ENCODE results near the gene CATSPER3. TPM values are rescaled to one million over a fixed set of nuclear protein-coding genes. Genes with fewer than 3 reads are reported as not detected.
"Not testable (repeated sequence)": the region's sequence is repeated elsewhere in the genome, so short reads cannot be mapped to it uniquely, and the experiment has no call there.

Gene CATSPER3
- total RNA-seq, 1 experiment from 2014 or later: 0.07 TPM

DNA sequence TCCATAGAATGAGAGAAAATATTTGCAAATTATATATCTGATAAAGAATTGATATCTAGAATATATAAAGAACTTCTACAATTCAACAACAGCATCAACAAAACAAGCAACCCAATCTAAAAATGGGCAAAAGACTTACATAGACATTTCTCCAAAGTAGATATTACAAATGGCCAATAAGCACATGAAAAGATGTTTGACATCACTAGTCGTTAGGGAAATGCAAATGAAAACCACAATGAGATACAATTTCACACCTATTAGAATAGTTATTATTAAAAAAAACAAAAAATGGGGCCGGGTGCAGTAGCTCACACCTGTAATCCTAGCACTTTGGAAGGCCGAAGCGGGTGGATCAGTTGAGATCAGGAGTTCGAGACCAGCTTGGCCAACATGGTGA, 24.4 kb downstream of the CATSPER3 start:
- DNase-seq: no peak
- Histone ChIP-seq H3K27me3 (ENCODE audit: control insufficient read depth, insufficient read depth, low read length) (no peaks in the 10 kb centered on the region), H3K4me3 (ENCODE audit: insufficient read depth, low read depth, low read length) (no peak overlapping the region), H3K36me3 (replicated peaks; ENCODE audit: control insufficient read depth, insufficient read depth, low read length) (no peaks in the 10 kb centered on the region)

DNA sequence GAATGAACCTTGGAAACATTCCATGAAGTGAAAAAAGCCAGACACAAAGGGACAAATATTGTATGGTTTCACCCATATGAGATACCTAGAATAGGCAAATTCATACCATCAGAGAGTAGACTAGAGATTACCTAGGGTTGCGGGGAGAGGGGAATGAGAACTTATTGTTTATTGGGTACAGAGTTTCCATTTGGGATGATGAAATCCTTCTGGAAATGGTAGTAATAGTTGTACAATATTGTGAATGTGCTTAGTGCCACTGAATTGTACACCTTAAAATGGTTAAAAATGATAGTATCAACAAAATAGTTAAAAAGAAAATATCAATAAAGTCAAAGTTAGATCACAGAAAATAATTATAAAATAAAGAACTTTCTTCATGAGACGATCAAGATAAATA, 25.5 kb downstream of the CATSPER3 start:
- H3K27me3 ChIP-seq (ENCODE audit: control insufficient read depth, insufficient read depth, low read length): no peaks in the 10 kb centered on the region
- H3K4me3 ChIP-seq (ENCODE audit: insufficient read depth, low read depth, low read length): no peak overlapping the region
- DNase-seq: no peak
- H3K36me3 ChIP-seq (replicated peaks; ENCODE audit: control insufficient read depth, insufficient read depth, low read length): no peaks in the 10 kb centered on the region

DNA sequence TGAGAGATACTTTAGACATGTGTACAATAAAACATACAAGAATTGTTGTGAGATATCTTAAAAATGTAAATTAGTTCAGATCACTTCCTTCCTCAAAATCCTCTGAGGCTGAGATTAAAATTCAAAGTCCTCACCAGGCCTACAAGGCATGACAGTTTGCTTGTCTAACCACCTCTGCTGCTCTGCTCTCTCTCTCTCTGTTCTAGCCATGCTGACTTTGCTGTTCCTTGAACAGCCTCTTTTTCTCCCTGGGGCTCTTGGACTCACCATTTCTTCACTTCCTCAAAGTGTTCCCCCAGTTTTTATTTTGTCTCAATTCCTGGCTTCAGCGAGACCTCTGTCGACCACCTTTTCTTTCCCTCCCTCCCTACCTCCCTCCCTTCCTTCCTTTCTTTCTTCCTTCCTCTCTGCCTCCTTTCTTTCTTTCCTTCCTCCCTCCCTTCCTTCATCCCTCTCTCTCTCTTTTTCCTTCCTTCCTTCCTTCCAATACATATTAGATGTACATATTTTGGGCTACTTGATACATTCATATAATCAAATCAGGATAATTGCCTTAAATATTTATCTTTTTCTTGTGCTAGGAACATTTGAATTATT, 27.0 kb downstream of the CATSPER3 start:
- no peaks in the 10 kb centered on the region for H3K36me3 ChIP-seq (replicated peaks; ENCODE audit: control insufficient read depth, insufficient read depth, low read length)
- no peak overlapping the region for H3K4me3 ChIP-seq (ENCODE audit: insufficient read depth, low read depth, low read length)
- DNase-seq: peak; percentile 13
- H3K27me3 ChIP-seq (ENCODE audit: control insufficient read depth, insufficient read depth, low read length): no peaks in the 10 kb centered on the region

DNA sequence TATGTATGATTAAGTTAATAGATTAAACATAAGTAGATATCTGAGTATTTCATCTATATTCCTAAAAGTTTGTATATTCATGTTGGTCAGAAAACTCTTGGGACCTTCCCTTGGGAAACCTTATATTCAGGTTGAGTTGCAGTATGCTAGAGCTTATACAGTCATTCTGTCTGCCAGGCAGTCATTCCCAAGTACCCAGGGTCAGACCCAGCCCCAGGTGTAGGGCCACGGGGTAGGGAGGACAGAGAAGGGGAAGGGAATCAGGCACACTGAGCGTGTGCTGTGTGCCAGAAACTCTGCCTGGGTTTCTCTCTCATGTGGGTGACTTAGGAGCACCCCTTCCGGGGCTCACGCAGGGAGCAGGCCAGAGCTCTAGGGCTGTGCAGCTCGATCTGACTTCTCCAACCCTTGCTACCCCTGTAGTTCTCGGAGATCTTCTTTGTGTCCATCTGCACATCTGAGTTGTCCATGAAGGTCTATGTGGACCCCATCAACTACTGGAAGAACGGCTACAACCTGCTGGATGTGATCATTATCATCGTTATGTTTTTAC, 28.2 kb downstream of the CATSPER3 start:
- Histone ChIP-seq H3K27me3 (ENCODE audit: control insufficient read depth, insufficient read depth, low read length) (no peaks in the 10 kb centered on the region), H3K4me3 (ENCODE audit: insufficient read depth, low read depth, low read length) (no peak overlapping the region), H3K36me3 (replicated peaks; ENCODE audit: control insufficient read depth, insufficient read depth, low read length) (no peaks in the 10 kb centered on the region)
- DNase-seq: peak; percentile 20

DNA sequence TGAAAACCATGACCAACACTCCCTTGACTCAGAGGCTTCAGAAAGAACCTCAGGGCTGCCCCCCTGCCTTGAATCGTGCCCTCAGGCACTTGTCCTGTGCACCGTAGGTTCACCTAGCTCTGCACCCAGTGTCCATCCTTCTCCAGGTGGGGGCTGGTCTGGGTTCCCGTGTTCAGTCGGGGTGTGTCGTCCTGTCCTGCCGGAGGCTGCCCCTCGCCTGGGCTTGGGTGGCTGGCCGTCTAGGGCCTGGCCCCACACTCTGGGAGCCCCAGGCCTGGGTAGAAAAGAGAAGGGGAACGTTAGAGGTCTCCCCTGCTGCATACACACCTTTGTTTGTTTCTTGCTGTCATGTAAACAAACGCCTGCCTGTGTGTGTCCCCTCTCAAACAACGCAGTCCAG, 29.3 kb downstream of the CATSPER3 start:
- peak; percentile 10 for DNase-seq
- no peaks in the 10 kb centered on the region for H3K27me3 ChIP-seq (ENCODE audit: control insufficient read depth, insufficient read depth, low read length)

DNA sequence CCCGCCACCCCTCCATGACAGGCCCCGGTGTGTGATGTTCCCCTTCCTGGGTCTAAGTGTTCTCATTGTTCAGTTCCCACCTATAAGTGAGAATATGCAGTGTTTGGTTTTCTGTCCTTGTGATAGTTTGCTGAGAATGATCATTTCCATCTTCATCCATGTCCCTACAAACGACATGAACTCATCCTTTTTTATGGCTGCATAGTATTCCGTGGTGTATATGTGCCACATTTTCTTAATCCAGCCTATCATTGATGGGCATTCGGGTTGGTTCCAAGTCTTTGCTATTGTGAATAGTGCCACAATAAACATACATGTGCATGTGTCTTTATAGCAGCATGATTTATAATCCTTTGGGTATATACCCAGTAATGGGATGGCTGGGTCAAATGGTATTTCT, 30.4 kb downstream of the CATSPER3 start:
- not testable (repeated sequence) for H3K36me3 ChIP-seq (replicated peaks; ENCODE audit: control insufficient read depth, insufficient read depth, low read length)

More for the DNA sequence above, 29.3 kb downstream of the CATSPER3 start:
- no peaks in the 10 kb centered on the region for H3K36me3 ChIP-seq (replicated peaks; ENCODE audit: control insufficient read depth, insufficient read depth, low read length)
- H3K4me3 ChIP-seq (ENCODE audit: insufficient read depth, low read depth, low read length): no peak overlapping the region

DNA sequence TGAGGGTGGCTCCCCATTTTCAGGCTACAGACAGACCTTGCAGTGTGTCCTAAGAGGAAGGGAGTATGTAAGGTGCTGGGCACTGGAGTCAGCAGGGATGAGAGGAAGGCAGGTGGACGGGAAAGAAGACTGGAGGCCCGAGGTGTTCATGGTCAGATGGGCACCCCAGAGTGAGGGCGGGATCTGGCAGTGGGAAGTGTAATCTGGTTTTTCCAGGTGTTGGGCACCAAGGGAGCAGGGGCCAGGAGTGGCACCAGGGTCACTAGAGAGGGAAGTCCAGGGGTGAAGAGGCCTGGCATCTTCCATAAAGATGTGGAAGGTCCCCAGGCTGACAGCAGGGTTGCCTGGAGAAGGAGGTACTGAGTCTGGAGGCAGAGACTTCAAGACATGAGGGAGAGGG, 36.7 kb downstream of the CATSPER3 start:
- Histone ChIP-seq H3K36me3 (replicated peaks; ENCODE audit: control insufficient read depth, insufficient read depth, low read length) (no peaks in the 10 kb centered on the region), H3K27me3 (ENCODE audit: control insufficient read depth, insufficient read depth, low read length) (no peaks in the 10 kb centered on the region), H3K4me3 (ENCODE audit: insufficient read depth, low read depth, low read length) (no peak overlapping the region)
- DNase-seq: no peak

More for the DNA sequence above, 30.4 kb downstream of the CATSPER3 start:
- DNase-seq; H3K4me3 ChIP-seq (ENCODE audit: insufficient read depth, low read depth, low read length); H3K27me3 ChIP-seq (ENCODE audit: control insufficient read depth, insufficient read depth, low read length): not testable (repeated sequence)

DNA sequence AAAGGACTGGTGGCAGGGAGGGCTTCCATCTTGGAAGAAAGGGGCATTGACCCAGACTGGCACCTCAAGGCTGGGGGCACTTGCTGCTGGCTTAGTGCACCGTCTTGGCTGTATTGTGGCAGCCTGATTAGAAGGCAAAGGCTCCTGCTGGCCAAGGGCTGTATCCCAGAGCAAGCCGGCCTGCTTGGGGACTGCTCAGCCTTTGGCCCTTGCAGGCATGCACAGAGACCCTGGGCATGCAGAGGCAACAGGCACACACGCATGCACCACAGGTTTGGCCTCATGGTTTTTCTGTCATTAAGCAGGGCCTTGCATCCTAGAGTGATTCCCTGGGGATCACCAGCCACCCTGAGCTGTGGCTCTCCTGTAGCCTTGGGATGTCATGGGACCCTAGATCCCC, 37.4 kb downstream of the CATSPER3 start:
- H3K27me3 ChIP-seq (ENCODE audit: control insufficient read depth, insufficient read depth, low read length): no peaks in the 10 kb centered on the region
- peak; percentile 13 for DNase-seq
- H3K4me3 ChIP-seq (ENCODE audit: insufficient read depth, low read depth, low read length): no peak overlapping the region
- H3K36me3 ChIP-seq (replicated peaks; ENCODE audit: control insufficient read depth, insufficient read depth, low read length): no peaks in the 10 kb centered on the region

DNA sequence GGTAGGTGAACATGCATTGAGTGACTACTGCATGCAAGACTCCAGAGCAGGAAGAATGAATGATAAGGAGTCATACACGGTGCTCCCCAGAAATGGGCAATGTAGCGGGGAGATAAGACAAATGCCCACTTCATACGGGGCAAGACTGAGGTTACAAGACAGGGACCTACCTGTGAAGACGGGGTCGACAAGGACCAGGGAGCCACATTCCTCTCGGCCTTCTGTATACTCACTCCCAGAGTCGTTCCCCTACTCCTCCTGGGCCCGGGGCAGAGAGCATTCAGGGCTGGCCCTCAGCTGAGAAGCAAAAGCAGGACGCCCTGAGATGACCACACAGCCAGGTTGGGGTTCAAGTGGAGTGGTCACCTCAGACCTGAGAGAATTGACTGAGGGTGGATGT, 39.6 kb downstream of the CATSPER3 start:
- Histone ChIP-seq H3K36me3 (replicated peaks; ENCODE audit: control insufficient read depth, insufficient read depth, low read length) (no peaks in the 10 kb centered on the region), H3K27me3 (ENCODE audit: control insufficient read depth, insufficient read depth, low read length) (no peaks in the 10 kb centered on the region), H3K4me3 (ENCODE audit: insufficient read depth, low read depth, low read length) (no peak overlapping the region)
- peak; percentile 15 for DNase-seq

DNA sequence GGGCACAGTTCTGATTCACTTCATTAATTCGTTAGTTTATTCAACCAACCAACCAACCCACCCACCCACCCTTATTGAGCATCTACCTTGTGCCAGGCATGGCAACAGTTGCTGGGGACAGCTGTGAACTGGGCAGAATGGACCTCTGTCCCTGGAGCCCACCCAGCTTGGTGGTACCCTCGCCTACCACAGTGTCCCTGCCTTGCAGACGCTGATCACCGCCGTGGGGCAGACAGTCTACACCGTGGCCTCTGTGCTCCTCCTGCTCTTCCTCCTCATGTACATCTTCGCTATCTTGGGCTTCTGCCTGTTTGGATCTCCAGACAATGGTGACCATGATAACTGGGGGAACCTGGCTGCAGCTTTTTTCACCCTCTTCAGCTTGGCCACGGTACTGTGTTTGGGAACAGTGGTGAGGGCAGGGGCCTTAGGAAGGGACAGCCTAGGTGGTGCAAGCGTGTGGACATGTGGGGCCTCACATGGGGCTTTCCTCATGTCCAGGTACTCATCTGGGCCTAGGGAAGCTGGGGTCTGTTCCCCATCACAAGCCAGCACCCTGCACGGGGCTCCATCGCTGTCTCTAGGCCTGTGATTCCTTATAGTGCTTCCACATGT, 40.1 kb downstream of the CATSPER3 start:
- H3K36me3 ChIP-seq (replicated peaks; ENCODE audit: control insufficient read depth, insufficient read depth, low read length): no peaks in the 10 kb centered on the region
- no peaks in the 10 kb centered on the region for H3K27me3 ChIP-seq (ENCODE audit: control insufficient read depth, insufficient read depth, low read length)
- peak; percentile 6 for DNase-seq
- H3K4me3 ChIP-seq (ENCODE audit: insufficient read depth, low read depth, low read length): no peak overlapping the region

DNA sequence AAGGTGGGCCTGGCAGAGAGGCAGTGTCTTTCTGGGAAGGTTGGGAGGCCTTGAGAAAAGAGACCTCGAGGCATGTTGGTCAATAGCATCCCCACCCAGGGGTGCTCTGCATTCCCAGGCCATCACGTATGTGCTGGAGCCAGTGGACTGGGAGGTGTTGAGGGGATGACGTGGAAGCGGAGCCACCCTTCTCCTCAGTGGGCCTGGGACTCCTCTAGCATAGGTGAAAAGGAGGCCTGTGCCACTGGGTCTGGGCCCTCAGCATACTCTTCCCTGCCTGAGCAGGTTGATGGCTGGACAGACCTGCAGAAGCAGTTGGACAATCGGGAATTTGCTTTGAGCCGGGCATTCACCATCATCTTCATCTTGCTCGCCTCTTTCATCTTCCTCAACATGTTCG, 40.8 kb downstream of the CATSPER3 start:
- H3K27me3 ChIP-seq (ENCODE audit: control insufficient read depth, insufficient read depth, low read length): no peaks in the 10 kb centered on the region
- no peak overlapping the region for H3K4me3 ChIP-seq (ENCODE audit: insufficient read depth, low read depth, low read length)
- DNase-seq: no peak
- H3K36me3 ChIP-seq (replicated peaks; ENCODE audit: control insufficient read depth, insufficient read depth, low read length): no peaks in the 10 kb centered on the region

DNA sequence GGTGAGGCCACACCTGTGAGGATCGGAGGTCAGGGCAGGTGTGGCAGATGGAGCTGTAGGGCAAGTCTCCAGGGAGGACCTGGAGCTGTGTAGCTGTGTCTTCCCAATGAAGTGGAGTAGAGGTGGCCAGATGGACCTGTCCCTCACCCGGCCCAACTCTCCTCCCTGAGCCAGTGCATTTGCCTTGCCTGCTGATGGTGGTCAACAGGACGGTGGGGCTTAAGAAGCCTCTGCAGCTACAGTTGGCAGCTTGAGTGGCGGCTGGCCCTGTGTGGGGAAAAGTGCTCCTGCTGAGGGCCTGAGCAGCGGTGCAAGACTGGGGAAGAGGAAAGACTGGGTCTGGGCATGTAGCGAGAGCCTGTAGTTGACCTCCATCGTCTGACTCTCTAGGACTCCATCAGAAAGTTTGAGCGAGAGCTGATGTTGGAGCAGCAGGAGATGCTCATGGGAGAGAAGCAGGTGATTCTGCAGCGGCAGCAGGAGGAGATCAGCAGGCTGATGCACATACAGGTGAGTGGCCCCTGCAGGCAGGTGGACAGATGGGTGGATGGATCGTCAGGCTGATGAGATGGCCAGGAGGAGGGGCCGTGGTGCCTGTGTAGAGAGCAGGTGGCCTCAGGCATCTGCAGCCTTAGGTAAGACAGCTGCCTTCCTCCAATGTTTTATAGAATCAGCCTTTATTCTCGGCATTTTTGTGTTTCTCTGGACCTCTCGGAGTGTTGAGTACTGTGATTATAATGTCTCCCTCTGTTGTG, 41.5 kb downstream of the CATSPER3 start:
- no peaks in the 10 kb centered on the region for H3K27me3 ChIP-seq (ENCODE audit: control insufficient read depth, insufficient read depth, low read length)
- no peak overlapping the region for H3K4me3 ChIP-seq (ENCODE audit: insufficient read depth, low read depth, low read length)
- no peaks in the 10 kb centered on the region for H3K36me3 ChIP-seq (replicated peaks; ENCODE audit: control insufficient read depth, insufficient read depth, low read length)
- peak; percentile 47 for DNase-seq

DNA sequence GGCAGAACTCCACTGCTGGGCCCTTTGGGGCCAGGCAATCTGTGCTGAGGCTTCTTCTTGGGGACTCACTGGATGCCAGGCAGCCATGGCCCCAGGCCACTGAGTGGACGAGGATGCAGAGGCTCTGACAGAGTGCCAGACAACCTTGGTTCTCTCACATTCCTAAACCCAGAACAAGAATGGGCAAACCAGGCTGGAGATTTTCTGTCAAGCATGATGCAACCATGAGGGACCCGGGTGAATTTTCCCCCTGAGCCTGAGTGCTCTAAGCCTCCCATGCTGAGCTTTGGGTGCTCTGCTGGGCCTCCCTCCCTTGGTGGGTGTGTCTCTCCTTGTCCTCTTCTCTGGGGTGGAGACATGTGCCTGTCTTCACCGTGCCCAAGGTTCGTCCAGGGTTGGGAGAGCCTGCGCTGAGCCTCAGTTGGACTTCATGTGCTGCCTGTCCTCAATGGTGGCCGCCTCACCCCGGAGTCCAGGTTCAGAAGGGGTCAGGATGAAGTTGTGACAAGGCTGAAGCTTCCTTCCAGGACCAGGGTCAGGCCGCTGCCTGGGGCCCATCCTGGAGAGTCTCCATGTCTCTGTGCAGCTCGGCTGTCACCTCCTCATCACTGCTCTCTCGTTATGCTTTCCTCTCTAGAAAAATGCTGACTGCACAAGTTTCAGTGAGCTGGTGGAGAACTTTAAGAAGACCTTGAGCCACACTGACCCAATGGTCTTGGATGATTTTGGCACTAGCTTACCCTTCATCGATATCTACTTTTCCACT, 42.2 kb downstream of the CATSPER3 start:
- Histone ChIP-seq H3K27me3 (ENCODE audit: control insufficient read depth, insufficient read depth, low read length) (no peaks in the 10 kb centered on the region), H3K4me3 (ENCODE audit: insufficient read depth, low read depth, low read length) (no peak overlapping the region), H3K36me3 (replicated peaks; ENCODE audit: control insufficient read depth, insufficient read depth, low read length) (no peaks in the 10 kb centered on the region)
- peak; percentile 25 for DNase-seq

DNA sequence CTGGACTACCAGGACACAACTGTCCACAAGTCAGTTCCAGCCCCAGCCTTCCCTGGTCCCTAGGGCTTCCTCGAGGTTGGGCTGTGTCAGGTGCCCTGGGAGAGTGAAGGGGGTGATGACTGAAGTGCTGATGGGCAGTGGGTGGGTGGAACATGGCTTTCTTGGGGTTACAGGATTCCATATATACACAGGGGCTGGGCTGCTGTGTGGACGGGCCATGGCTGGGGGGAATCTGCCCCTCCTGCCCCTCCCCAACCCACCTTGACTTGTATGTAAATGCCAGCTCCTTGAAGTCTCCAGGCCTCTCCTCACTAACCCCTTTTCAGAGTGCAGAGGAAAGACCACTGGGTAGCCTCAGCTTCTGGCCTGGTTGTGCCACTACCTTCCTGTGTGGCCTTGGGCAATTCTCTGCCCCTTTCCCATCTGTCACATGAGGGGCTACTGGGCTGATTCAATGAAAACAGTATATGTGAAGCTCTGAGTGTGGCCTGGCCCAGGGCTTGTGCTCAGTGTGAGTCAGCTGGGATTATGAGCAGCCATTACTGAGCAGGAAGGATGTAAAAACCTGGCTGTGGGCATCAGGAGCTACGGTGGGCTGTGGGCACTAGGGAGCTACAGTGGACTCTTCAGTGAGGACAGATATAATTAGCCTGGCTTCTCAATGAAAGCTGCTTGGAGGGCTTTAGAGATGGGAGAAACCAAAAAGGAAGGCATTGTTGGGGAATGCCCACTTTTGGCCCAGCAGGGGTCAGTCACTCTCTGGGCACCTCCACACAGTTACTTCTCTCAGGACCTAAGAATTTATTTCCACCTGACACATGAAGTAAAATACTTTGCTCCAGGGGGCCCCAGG, 43.0 kb downstream of the CATSPER3 start:
- peak; percentile 22 for DNase-seq
- Histone ChIP-seq H3K4me3 (ENCODE audit: insufficient read depth, low read depth, low read length) (no peak overlapping the region), H3K27me3 (ENCODE audit: control insufficient read depth, insufficient read depth, low read length) (no peaks in the 10 kb centered on the region), H3K36me3 (replicated peaks; ENCODE audit: control insufficient read depth, insufficient read depth, low read length) (no peaks in the 10 kb centered on the region)

Data from H7 (cell line).